Central memory CD4-positive, alpha-beta T cell (primary cell): ENCODE results near the gene CASP1.
"Not testable (repeated sequence)": the region's sequence is repeated elsewhere in the genome, so short reads cannot be mapped to it uniquely, and the experiment has no call there.

Source experiments
- DNase-seq: peaks from one replicate; pipeline ENCODE4 v3.0.0; 2022

Gene CASP1

DNA sequence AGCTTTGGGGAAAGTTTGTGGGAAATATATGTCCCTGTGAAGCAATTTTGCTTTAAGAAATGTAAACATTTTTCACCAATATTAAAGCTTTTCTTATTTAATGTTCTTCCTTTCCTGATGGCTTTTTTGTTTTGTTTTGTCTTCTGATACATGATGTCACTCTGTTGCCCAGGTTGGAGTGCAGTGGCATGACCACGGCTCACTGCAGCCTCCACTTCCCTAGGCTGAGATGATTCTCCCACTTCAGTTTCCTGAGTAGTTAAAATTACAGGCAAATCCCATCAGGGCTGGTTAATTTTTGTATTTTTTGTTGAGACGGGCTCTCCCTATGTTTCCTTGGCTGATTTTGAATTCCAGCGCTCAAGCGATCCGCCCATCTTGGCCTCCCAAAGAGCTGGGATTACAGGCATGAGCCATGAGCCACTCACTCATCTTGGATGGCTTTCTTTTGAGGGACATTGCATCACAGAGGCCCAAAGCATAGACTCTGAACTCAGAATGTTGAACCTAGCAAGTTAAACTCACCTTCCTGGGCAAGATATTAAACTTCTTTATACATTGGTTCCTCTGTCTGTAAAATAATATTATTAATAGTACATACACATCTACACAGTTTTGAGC is 10.8 kb upstream of the CASP1 start:
- no peak for DNase-seq

DNA sequence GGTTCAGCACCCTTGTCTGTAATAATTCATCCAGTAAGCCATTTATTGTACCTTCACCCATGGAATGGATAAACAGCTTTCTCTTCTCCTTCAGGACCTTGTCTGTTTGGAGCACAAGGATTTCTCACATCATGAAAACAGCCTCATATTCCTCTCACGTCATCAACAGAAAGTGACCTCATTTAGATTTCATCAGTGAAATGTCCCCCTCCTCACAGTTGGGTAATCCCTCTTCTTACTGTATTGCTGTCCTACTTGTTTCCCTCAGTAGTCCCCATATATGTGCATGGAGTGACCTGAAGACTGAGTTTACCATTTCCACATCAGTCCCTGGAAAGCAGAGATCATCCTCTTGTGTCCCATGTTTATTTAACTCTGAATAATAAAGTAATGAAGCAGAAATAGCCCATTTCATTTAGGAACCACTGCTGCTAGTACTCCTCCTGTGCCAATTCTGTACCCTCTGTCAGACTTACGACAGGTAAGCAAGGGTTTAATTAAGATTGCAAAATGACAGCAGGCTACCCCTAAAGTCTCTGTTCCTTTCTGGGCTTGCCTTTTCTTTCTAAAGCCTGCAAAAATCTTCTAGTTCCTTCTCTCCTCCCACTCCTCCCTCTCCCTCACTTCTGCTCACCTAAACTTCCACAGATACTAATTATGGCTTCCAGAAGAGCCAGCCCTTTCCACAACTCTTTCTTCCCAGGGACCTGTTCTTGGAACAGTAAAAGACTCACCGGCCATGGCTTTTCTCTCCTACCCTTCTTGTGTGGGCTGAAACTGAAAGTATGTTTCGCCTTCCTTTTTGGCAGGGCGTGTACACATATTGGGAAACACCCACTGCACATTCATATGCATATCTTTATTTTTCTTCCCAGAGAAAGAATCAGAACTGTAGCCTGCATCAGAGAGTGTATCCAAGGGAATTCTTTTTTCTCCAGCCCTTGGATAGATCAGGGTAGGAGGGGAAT is 9.9 kb upstream of the CASP1 start, which contains the start of gene CARD16:
Gene CARD16, minus strand, starts transcription at position 779 of the 968 bp plus-strand sequence. Its CDS starts 38 bp downstream, at position 741.
- peak; percentile 50 for DNase-seq

DNA sequence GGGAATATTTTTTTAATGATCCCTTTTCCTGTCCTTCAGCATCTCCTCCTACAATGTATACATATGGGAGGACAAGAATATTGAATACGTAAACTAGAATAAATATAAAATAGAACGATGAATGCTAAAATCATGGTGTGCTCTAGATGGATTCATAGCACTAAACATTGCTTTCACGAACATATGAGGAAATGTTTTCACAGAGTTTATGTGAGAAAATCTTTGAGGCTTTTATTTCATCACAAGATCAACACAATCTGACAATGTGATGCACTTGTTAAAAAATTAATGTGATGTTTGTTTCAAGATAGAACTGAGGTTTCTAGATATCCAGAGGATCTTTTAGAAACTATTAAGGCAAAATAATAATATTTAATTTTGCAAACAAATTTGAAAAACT is 7.2 kb upstream of the CASP1 start:
- no peak for DNase-seq

DNA sequence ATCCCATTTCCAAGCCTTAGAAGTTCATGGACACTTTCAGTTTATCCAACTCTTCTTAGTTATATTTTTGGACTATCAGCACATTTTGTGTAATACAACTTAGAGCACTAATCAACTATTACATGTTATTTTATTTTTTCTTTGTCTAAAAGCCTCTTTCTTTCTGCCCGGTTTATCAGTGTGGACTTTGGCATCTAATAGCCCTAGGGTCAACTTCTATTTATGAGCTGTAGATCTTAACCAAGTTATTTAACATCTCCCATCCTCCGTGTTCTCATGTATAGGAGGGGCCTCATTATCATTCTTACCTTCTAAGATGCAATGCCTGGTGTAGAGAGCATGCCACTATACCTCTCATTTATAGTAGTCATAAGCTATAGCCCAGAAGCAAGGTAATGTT is 5.8 kb upstream of the CASP1 start:
- DNase-seq, result no peak

DNA sequence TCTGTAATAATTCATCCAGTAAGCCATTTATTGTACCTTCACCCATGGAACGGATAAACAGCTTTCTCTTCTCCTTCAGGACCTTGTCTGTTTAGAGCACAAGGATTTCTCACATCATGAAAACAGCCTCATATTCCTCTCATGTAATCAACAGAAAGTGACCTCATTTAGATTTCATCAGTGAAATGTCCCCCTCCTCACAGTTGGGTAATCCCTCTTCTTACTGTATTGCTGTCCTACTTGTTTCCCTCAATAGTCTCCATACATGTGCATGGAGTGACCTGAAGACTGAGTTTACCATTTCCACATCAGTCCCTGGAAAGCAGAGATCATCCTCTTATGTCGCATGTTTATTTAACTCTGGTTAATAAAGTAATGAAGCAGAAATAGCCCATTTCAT is 556 bp downstream of the CASP1 start:
- DNase-seq, result not testable (repeated sequence)

DNA sequence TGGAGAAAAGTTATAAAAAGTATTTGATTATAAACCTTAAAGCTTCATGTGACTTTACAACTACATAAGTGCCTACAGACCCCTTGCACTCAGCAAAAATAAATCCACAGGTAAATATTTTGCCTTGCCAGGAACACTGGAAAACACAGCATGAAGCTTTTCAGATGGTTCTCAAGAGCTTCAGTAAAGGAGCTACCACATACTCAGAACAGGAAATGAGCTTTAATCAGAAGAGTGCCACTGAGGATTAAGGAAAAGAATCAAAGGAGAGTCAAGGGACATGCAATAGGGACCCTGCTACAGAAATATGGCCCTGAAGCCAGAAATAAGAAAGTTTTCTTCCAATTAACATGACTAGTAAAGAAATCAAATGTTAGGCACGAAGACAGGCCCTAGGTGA is 1.2 kb downstream of the CASP1 start:
- no peak for DNase-seq

DNA sequence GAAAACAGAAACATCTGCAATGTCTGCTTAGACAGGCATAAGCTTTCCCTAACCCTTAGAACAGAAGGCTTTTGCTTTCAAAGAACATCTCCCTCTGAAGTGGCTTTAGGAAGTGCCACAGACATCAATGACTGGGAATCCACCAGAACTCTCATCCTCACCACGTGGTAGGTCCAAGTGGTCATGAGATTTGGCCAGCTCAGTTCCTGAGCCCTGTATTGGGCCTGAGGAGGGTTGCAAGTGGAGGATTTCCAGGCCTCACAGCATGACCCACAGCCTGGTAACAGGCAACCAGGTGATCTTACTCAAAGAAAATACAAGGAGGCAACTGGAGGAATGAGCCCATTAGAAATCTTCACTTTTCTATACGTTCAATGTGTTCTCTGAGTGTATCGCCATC is 1.6 kb downstream of the CASP1 start:
- DNase-seq, result no peak

DNA sequence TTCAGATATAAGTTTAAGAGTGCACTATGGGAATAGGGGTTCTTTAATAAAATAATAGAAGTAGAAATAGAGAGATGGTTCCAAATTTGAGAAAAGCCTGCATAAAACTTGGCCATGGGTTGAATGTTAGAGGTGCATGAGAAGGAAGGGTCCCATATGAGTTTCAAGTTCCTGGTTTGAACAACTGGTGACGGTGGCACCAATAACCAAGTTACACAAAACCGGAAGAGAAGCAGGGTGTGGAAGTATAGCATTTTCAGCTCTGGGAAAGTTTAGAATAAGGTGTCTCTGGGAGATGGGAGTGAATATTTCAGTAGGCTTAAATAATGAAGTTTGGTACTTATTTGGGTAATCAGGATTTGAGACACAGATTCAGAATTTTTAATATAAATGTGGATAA is 2.4 kb downstream of the CASP1 start:
- DNase-seq, result no peak

DNA sequence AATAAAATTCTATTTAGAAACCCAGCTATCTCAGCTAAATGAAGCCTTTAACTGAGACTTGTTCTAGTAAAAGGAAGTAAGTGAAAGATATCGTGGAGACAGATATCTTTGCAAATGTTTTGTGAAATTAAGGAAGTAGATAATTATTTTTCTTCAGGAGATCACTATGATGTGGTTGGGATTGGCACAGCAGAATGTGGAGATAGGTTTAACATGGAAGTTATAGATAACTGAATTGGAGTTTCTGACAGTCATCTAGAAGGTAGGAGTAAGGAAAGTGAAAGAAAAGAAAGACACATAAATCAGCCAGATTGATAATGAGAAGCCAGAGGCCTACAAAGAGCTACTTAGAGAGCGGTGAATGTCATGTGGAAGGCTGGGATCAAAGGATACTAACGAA is 7.3 kb downstream of the CASP1 start:
- DNase-seq, result no peak

DNA sequence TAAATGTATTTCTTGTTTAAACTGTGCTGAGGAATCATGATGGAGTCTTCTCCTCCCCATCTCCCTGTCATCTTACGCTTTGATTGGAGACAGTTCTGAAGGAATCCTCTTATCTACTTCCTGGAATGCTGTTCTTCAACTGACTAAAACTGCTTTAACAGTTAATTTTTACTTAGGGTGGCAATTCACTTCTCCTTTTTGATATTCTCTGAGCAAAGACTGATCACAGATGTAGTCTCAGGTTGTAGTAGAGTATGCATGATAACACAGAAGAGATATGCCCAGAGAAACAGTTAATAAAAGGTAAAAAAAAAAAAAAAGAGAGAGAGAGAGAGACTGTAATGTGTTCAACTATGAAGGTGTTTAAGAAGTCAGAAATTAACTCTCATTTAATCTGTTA is 10.6 kb downstream of the CASP1 start:
- DNase-seq, result no peak

DNA sequence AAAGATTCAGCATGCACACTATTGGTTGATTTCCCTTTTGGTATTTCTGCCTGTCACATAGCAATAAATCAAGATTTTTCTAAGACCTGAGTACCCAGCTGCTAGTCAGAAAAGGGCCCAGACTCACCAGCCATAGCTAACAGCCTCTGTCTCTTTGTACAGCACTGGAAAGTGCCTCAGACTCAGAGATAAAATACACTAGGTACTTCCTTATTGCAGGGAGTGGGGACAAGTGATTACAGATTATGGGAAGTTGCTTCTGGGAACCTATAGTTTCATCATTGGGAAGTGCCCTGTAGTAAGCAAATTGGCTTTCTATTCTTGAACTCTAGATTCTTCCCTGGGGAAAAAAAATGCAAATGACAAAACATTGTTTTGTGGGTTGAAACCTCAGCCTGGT is 11.9 kb downstream of the CASP1 start, which contains the start of gene CASP5:
Gene CASP5, minus strand, starts transcription at position 166 of the 400 bp plus-strand sequence. Its CDS starts 32 bp downstream, at position 134.
- DNase-seq, result no peak

DNA sequence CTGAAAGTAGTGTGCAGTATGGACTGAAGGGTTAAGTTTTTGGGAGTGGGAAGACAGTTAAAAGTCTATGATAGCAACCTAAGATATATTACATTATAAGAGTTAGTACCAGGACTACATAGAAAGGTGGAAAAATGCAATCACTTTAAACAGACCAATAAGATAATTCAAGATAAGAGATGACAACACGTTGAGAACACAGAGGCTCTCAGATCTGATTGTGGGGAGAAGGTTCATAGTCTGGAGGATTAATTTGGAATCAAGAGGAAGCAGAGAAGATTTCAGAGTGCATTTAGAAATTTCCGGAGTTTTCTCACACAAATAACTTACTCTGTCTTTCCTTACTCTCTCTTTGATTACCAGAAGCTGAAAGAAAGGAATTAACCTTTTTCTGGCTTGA is 12.4 kb downstream of the CASP1 start:
- DNase-seq, result no peak

DNA sequence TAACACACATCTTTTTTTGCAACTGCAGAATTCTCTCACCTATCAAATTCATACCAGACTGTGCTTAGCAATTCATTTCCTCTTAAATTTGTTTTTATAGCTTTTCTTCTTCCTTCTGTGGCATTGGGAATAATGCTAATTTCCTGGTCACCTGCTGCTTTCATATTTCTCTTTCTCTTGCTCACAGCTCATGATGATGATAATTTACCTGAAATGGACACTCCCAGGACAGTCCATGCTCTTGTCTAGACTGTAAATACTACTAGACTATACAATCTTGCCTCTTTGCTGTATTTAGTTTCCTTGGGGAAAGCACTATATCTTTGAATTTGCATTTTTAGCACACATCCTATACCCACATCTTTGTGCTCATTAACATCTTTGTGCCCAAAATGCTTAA is 27.5 kb downstream of the CASP1 start:
- no peak for DNase-seq

DNA sequence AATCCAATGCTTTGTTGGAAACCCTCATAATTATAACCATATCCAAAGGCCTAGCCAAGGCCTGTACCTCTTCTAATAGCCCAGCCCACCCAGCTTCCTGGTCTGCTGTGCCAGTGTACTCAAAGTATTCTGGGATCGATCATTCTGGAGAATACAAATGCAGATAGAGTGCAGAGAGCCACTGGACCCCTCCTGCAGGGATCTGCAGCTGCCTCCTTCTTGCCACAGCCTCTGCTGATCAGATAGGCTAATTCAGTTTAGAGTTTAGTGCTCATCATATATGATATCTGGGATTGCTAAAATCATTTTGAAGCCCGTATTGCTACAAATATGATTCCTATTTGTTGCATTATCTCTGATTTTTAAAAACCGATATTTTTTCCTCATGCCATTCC is 29.5 kb downstream of the CASP1 start:
- no peak for DNase-seq

DNA sequence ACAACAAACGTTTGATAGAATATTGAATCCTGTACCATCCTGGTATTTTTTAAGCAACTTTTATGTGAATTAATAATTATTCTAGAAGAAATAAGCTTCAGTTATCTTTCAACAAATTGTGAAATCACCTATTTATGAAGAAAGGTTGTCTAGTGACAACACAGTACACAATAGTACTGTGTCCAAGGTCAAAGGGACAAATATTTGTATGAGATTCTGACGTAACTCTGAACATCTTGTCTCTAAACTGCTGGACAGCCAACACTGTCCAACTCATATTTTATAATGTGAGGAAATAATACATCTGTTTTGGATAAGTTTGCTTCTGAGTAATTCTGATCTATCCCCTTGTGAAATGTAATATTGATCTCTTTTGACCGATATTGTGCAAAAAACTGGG is 30.9 kb downstream of the CASP1 start:
- DNase-seq, result no peak

DNA sequence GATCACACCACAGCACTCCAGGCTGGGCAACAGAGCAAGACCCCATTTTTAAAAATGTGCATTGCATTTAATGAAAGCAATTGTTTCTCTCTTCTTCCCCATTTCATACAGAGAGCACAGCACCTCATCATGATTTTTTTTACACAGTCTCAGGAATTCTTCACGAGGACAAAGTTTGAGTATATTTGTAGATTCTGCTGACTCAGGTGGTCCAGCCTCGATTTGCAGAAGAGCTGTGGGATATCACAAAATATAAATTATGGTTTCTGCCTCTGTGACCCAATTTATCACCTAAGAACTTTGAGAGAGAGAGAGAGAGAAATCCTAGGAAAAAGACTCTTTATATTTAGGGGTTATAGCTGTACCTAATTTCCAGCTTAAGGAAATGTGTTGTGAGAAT is 31.8 kb downstream of the CASP1 start:
- DNase-seq, result no peak

DNA sequence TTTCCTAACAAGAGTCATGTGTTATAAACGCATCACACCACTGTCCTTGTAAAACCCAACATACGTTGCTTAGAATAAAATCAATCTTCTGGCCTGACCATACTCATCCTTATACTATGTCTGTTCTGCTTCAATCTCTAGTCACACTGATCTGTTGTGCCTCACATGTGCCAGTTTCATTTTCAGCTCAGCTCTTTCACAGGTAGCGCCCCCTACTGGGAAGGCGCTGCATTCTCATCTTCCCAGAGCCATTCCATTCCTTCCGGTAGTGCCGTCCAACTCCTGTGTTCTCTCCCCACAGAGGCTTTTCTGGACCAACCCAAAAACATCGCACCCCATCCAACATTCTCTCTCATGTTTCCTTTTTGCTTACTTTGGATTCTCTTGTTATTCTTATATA is 34.1 kb downstream of the CASP1 start:
- DNase-seq, result peak; percentile 38

DNA sequence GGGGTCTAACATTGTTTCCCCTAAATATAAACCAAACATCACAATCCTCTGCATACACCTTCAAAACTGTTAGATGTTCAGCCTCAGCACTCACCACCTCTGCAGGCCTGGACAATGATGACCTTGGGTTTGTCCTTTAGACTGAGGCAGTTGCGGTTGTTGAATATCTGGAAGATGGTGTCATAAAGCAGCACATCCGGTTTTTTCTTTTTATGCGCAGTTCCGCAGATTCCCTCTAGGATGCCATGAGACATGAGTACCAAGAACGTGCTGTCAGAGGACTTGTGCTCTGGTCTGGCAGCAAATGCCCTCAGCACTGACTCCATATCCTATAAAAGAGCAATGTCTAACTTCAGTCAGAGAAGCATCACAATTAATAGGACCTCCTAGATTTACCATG is 34.8 kb downstream of the CASP1 start:
- DNase-seq, result no peak

DNA sequence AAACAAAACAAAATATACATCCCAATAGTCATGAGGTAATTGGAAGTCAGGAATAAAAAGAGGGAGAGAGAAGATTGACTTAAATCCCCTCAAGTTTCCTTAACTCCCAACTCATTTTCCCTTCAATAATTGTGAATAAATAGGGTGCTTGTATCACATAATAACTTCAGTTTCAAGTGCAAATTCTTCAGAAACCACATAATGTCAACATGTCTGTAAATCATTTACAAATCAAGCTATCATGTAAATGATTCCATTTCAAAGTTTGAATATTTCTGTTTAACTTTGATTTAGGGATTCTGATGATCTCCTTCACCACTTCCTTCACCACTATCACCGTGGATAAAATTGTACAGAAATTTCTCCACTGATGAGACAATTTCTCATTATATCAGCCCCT is 35.2 kb downstream of the CASP1 start:
- no peak for DNase-seq

DNA sequence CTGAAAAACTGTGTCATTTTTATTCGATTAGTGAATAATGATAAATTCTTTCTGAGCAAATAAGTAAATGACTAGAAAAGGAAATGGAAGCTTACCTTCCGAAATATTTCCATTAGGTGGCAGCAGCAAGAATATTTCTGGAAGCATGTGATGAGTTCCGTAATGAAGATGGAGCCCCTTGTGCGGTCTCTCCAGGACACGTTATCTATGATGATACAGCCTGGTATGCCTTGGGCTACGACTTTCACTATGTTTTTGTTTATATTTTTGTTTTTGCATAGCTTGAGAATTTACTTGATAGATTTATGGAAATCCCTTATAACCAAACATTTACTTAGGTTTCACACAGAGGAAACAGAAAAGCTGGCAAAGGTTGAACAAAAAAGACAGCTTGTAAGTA is 37.7 kb downstream of the CASP1 start:
- no peak for DNase-seq

DNA sequence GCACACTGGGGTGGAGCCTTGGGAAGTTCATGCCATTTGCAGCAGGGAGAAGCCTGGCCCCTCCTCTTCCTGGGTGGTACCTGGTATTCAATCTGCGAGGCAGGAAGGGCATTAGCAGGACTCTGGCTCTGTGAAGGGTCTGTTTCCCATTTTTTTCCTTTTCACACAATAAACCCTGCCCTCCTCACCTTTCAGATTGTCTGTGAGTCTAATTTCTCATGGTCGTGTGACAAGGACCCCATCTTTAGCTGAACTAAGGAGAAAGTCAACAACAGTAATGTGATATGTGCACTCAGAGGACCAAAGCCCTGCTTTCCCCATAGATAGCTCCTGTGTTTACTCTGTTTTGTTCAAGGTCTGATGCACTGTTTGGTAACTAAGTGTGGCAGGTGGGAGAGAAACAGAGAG is 39.9 kb downstream of the CASP1 start:
- no peak for DNase-seq

DNA sequence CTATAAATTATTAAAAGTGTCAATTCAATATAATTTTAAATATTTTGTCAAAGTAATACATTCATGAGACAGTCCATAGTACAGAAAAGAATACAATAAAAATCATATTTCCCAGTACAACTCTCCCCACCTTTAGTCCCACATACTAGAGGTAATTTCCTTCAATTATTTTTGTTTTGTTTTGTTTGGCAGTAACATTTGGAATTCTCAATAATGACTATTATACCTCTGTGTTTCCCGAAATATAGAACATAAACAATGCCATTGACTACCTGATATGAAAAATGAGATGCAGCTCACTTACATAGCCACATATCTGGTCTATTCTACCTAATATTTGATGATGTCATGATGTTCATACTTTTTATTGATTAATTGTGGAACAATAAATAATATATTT is 42.2 kb downstream of the CASP1 start:
- no peak for DNase-seq

DNA sequence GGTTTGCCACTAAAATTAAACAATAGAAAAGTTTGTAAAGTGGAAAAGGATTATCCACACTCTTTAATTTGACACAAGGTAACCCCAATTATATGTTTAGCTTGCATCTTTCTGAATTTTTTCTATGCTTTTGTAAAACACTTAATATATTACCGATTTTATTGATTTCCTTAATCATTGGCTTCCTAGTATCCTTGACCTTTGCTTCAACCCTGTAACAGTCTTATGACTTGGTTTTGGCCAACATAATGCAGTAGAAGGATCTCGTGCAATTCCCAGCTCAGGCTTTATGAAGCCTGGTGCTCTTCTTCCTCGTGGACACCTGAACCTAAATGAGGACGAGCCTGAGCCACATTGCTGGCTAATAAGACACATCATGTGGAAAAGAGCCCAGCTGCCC is 43.0 kb downstream of the CASP1 start:
- DNase-seq, result no peak

DNA sequence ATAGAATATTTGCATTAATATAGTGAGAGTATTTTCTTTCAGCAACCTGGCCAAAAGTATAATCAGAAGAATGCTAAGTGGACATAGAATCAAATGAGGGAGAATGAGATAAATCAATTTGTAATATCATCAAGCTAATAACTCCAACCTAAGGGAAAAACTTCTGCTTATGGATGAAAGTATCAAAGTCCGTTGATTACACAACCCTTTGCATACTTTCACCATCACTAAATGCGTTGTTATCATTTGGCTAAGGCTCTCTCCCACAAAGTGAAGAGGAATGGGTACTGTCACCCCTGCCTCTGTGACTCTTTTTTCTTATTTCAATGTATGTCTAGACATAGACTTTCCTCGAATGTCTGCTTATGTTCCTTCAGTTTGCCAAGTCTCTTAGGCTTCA is 50.1 kb downstream of the CASP1 start:
- DNase-seq, result no peak
